H54 (cell line): ENCODE measurements around the gene ALK.

Experiments used
- DNase-seq: peaks from one replicate; pipeline ENCODE4 v3.0.0; 2011; ENCODE audit warnings: low spot score, mixed read lengths; ENCODE audit not compliant: insufficient read length
- FAIRE-seq: peaks from 3 replicates; lab custom pipeline; 2011; peaks lifted over from hg19 to GRCh38; lab: Jason Lieb, UNC
- POLR2A ChIP-seq: IDR thresholded peaks from 2 replicates; pipeline ENCODE4 v1.6.1; 2011; ENCODE audit warnings: low read depth, mild to moderate bottlenecking, low read length

The ALK gene

GRCh38 chr2:29810956-29811355 is 110.4 kb downstream of the ALK start:
- no peak for DNase-seq
- no peak for FAIRE-seq
- no peak for TF ChIP-seq POLR2A

- no peak for FAIRE-seq
- no peak for TF ChIP-seq POLR2A
- no peak for DNase-seq
Measured at GRCh38 chr2:29808321-29808720, 113.1 kb downstream of the ALK start.

- FAIRE-seq (no peak), DNase-seq (no peak)
- no peak for TF ChIP-seq POLR2A
Measured at GRCh38 chr2:29807082-29807481, 114.3 kb downstream of the ALK start.

GRCh38 chr2:29806461-29806860 is 114.9 kb downstream of the ALK start:
- no peak for TF ChIP-seq POLR2A
- FAIRE-seq, result no peak
- no peak for DNase-seq

GRCh38 chr2:29804671-29805070 is 116.7 kb downstream of the ALK start:
- TF ChIP-seq POLR2A, result no peak
- no peak for DNase-seq
- no peak for FAIRE-seq

GRCh38 chr2:29803537-29803936 is 117.8 kb downstream of the ALK start:
- DNase-seq, result no peak
- TF ChIP-seq POLR2A, result no peak
- no peak for FAIRE-seq

- no peak for TF ChIP-seq POLR2A
- no peak for FAIRE-seq
- no peak for DNase-seq
Measured at GRCh38 chr2:29802986-29803385, 118.4 kb downstream of the ALK start.

GRCh38 chr2:29799628-29800027 is 121.8 kb downstream of the ALK start:
- DNase-seq, result no peak
- no peak for FAIRE-seq
- TF ChIP-seq POLR2A, result no peak

GRCh38 chr2:29797916-29798315 is 123.5 kb downstream of the ALK start:
- FAIRE-seq, result no peak
- DNase-seq, result no peak
- TF ChIP-seq POLR2A, result no peak

GRCh38 chr2:29796446-29796845 is 124.9 kb downstream of the ALK start:
- no peak for DNase-seq
- FAIRE-seq, result no peak
- no peak for TF ChIP-seq POLR2A

- no peak for DNase-seq
- TF ChIP-seq POLR2A, result no peak
- no peak for FAIRE-seq
Measured at GRCh38 chr2:29789911-29790485, 131.4 kb downstream of the ALK start.

- TF ChIP-seq POLR2A, result no peak
- FAIRE-seq (no peak), DNase-seq (no peak)
Measured at GRCh38 chr2:29787473-29788465, 133.6 kb downstream of the ALK start.

- TF ChIP-seq POLR2A, result no peak
- FAIRE-seq (no peak), DNase-seq (no peak)
Measured at GRCh38 chr2:29786361-29786760, 135.0 kb downstream of the ALK start.

- no peak for TF ChIP-seq POLR2A
- DNase-seq, result no peak
Measured at GRCh38 chr2:29783666-29784065, 137.7 kb downstream of the ALK start.

More at GRCh38 chr2:29783666-29784065, 137.7 kb downstream of the ALK start:
- FAIRE-seq, result no peak
